ENCODE results near the gene SLC25A40.
"Not testable (repeated sequence)": the region's sequence is repeated elsewhere in the genome, so short reads cannot be mapped to it uniquely, and the experiment has no call there.

The SLC25A40 gene

GRCh38 chr7:87877366-87878040, 1.3 kb upstream of the SLC25A40 start:
- TF ChIP-seq CTCF (conservative IDR thresholded peaks at IDR 0.05; ENCODE audit: low read length): no peak
- peak overlapping the region; percentile 82 for H3K4me3 ChIP-seq (ENCODE audit: low read length)
- no peak for DNase-seq (ENCODE audit: low read depth)

GRCh38 chr7:87876869-87877234, 692 bp upstream of the SLC25A40 start:
- DNase-seq (ENCODE audit: low read depth): peak; percentile 55
- no peak for TF ChIP-seq CTCF (conservative IDR thresholded peaks at IDR 0.05; ENCODE audit: low read length)

GRCh38 chr7:87875151-87876039, 765 bp downstream of the SLC25A40 start:
- H3K4me3 ChIP-seq (ENCODE audit: low read length): peak overlapping the region; percentile 82
- DNase-seq (ENCODE audit: low read depth): no peak
- TF ChIP-seq CTCF (conservative IDR thresholded peaks at IDR 0.05; ENCODE audit: low read length): no peak

More at GRCh38 chr7:87876869-87877234, 692 bp upstream of the SLC25A40 start:
- peak overlapping the region; percentile 82 for H3K4me3 ChIP-seq (ENCODE audit: low read length)

- no peak overlapping the region for H3K4me3 ChIP-seq (ENCODE audit: low read length)
- no peak for DNase-seq (ENCODE audit: low read depth)
- no peak for TF ChIP-seq CTCF (conservative IDR thresholded peaks at IDR 0.05; ENCODE audit: low read length)
These were observed 2.1 kb downstream of the SLC25A40 start for GRCh38 chr7:87874066-87874465.

GRCh38 chr7:87873328-87873727, 2.8 kb downstream of the SLC25A40 start:
- not testable (repeated sequence) for H3K4me3 ChIP-seq (ENCODE audit: low read length); DNase-seq (ENCODE audit: low read depth)

GRCh38 chr7:87872346-87872745, 3.8 kb downstream of the SLC25A40 start:
- DNase-seq (ENCODE audit: low read depth): no peak
- no peak overlapping the region for H3K4me3 ChIP-seq (ENCODE audit: low read length)
- no peak for TF ChIP-seq CTCF (conservative IDR thresholded peaks at IDR 0.05; ENCODE audit: low read length)

- no peak overlapping the region for H3K4me3 ChIP-seq (ENCODE audit: low read length)
- TF ChIP-seq CTCF (conservative IDR thresholded peaks at IDR 0.05; ENCODE audit: low read length): no peak
- no peak for DNase-seq (ENCODE audit: low read depth)
These were observed 5.7 kb downstream of the SLC25A40 start for GRCh38 chr7:87870471-87870870.

- not testable (repeated sequence) for DNase-seq (ENCODE audit: low read depth); H3K4me3 ChIP-seq (ENCODE audit: low read length)
These were observed 9.6 kb downstream of the SLC25A40 start for GRCh38 chr7:87866533-87866932.

Measured in AG10803 (cell line).